ENCODE results near the gene AUTS2. TPM values are rescaled to one million over a fixed set of nuclear protein-coding genes. Genes with fewer than 3 reads are reported as not detected.

The AUTS2 gene
- total and polyA plus RNA-seq, 9 of the 15 experiments (the other 6 are each of a cell fraction or from before 2014, with no cell fraction given), result 0.58 TPM; not detected in 8

- TF ChIP-seq MAFF (IDR thresholded peaks at IDR 0.05; ENCODE audit: low read length), result no peak
- no peak for TF ChIP-seq AFF1 (IDR thresholded peaks at IDR 0.05; ENCODE audit: low read depth in 1 of 2, partially characterized antibody in 2 of 2)
- no peak for TF ChIP-seq MAFG (tag; conservative IDR thresholded peaks at IDR 0.05)
- TF ChIP-seq ZNF212 (CRISPR knock-in tag; IDR thresholded peaks at IDR 0.05), result no peak
- TF ChIP-seq MEF2D (tag; conservative IDR thresholded peaks at IDR 0.05; ENCODE audit: low read depth), result no peak
Observed at GRCh38 chr7:69723663-69724062, 125.4 kb downstream of the AUTS2 start (continued).

- DNase-seq (ENCODE audit: extremely low read depth in 1 of 4, low spot score in 3 of 4) (no peak), ATAC-seq (no peak), FAIRE-seq (no peak)
- POLR2A ChIA-PET, result no interaction called here
- Histone ChIP-seq H3K9ac (ENCODE audit: insufficient read depth in 1 of 2, low read depth in 2 of 2, low read length in 2 of 2) (no peak overlapping the region), H2AFZ (ENCODE audit: low read depth, low read length) (no peak overlapping the region), H4K20me1 (replicated peaks; ENCODE audit: control insufficient read depth, insufficient read depth, low read length) (no peaks in the 10 kb centered on the region), H3K4me2 (ENCODE audit: insufficient read depth, low read length) (no peak overlapping the region), H3K9me1 (ENCODE audit: control insufficient read depth, insufficient read depth, low read length) (no peaks in the 10 kb centered on the region), H3K27ac (ENCODE audit: extremely low read depth, low read depth, low read length) (no peak overlapping the region), H3K4me1 (replicated peaks in 1 of 2; ENCODE audit: control insufficient read depth in 2 of 2, insufficient read depth in 2 of 2, low read length in 2 of 2) (no peaks in the 10 kb centered on the region), H3K79me2 (ENCODE audit: control insufficient read depth, insufficient read depth, low read length) (no peaks in the 10 kb centered on the region), H3K36me3 (ENCODE audit: control insufficient read depth, insufficient read depth, low read length) (no peaks in the 10 kb centered on the region), H3K27me3 (ENCODE audit: control insufficient read depth in 2 of 2, insufficient read depth in 2 of 2, low read length in 2 of 2) (no peaks in the 10 kb centered on the region), H3K4me3 (no peak overlapping the region), H3K9me3 (replicated peaks; ENCODE audit: control insufficient read depth, insufficient read depth, low read depth, low read length) (no peaks in the 10 kb centered on the region)
- CTCF ChIA-PET (ENCODE audit: low intra/inter-chr PET ratio), result no interaction called here
- BruUV-seq (replicated peaks), result no TSS peak
- intact Hi-C loops (cut with micrococcal nuclease), result no loop called here
- in situ Hi-C loops (cut with MboI), result no loop called here
- 0% methylated on average over 3 of the region's 3 CpGs for WGBS (ENCODE audit: insufficient coverage, low coverage, missing lambda C conversion rate)
- TF ChIP-seq SAP30 (IDR thresholded peaks at IDR 0.05; ENCODE audit: borderline replicate concordance, insufficient read depth, low read depth, low read length, poor library complexity, severe bottlenecking), result no peak
- TF ChIP-seq SRSF7 (optimal IDR thresholded peaks at IDR 0.05; ENCODE audit: low read depth, low read length), result no peak
- TF ChIP-seq FOXK2 (conservative IDR thresholded peaks at IDR 0.05 in 1 of 2, IDR thresholded peaks at IDR 0.05 in 1 of 2; ENCODE audit: low read depth in 2 of 2), result no peak
- no peak for TF ChIP-seq ZBTB9 (CRISPR knock-in tag; IDR thresholded peaks at IDR 0.05)
- TF ChIP-seq HMGN3 (IDR thresholded peaks at IDR 0.05; ENCODE audit: borderline replicate concordance, extremely low read depth, insufficient read length, low read depth, low read length), result no peak
- no peak for TF ChIP-seq POLR3G (IDR thresholded peaks at IDR 0.05; ENCODE audit: extremely low read depth, insufficient read length, insufficient replicate concordance)
- no peak for TF ChIP-seq ZNF449 (CRISPR knock-in tag; IDR thresholded peaks at IDR 0.05)
Observed at GRCh38 chr7:69728304-69728703, 130.0 kb downstream of the AUTS2 start.
